Bronchial epithelial cell (primary cell): ENCODE data around the gene OTULIN. TPM values are rescaled to one million over a fixed set of nuclear protein-coding genes. Genes with fewer than 3 reads are reported as not detected.
A peak's percentile ranks its signal among the peaks of the same experiment; 100 is the strongest.

Source experiments
- DNase-seq: peaks from one replicate; pipeline ENCODE4 v3.0.0-alpha.2; 2010; ENCODE audit warnings: low read depth
- FAIRE-seq: peaks from 2 replicates; lab custom pipeline; 2011; peaks lifted over from hg19 to GRCh38; lab: Jason Lieb, UNC
- H3K27me3 ChIP-seq: 2 replicates; pipeline ENCODE4 v1.5.1; 2011; ENCODE audit warnings: low read length; ENCODE audit not compliant: control insufficient read depth, insufficient read depth
- H3K36me3 ChIP-seq: 2 replicates; pipeline ENCODE4 v1.5.1; 2011; ENCODE audit warnings: low read length; ENCODE audit not compliant: control insufficient read depth, insufficient read depth
- H3K4me3 ChIP-seq: 2 replicates; pipeline ENCODE4 v1.5.1; 2011; ENCODE audit warnings: mild to moderate bottlenecking, low read depth, low read length, control low read depth
- CTCF ChIP-seq: IDR thresholded peaks from 2 replicates; pipeline ENCODE4 v1.5.1; 2011; ENCODE audit warnings: mild to moderate bottlenecking, moderate library complexity, low read length, control low read depth, inconsistent platforms; ENCODE audit not compliant: insufficient read depth, severe bottlenecking
- total RNA-seq: library from RNA; depleted of rRNA; stranded (reverse); fragments of >200 nt; gene quantifications from 2 replicates; pipeline ENCODE4 v1.2.1, GENCODE V29; 2014

Gene OTULIN
- total RNA-seq, 1 donor from 2014 or later: 36.6 TPM

GRCh38 chr5:14712131-14712530, 47.6 kb downstream of the OTULIN start:
- no peak overlapping the region for H3K4me3 ChIP-seq
- H3K27me3 ChIP-seq: no peaks in the 10 kb centered on the region
- DNase-seq: no peak
- no peak for TF ChIP-seq CTCF
- no peak for FAIRE-seq
- peaks cover 30% of the 10 kb centered on the region for H3K36me3 ChIP-seq

- FAIRE-seq (no peak), DNase-seq (no peak)
- peaks cover 30% of the 10 kb centered on the region for H3K36me3 ChIP-seq
- no peaks in the 10 kb centered on the region for H3K27me3 ChIP-seq
- TF ChIP-seq CTCF: no peak
- H3K4me3 ChIP-seq: no peak overlapping the region
Observed at GRCh38 chr5:14712666-14713065, 48.1 kb downstream of the OTULIN start.

GRCh38 chr5:14713476-14714390, 49.2 kb downstream of the OTULIN start:
- H3K36me3 ChIP-seq: peaks cover 28% of the 10 kb centered on the region
- DNase-seq (no peak), FAIRE-seq (no peak)
- no peaks in the 10 kb centered on the region for H3K27me3 ChIP-seq
- H3K4me3 ChIP-seq: no peak overlapping the region
- no peak for TF ChIP-seq CTCF

- DNase-seq: peak; percentile 31
- Histone ChIP-seq H3K27me3 (no peaks in the 10 kb centered on the region), H3K36me3 (peaks cover 28% of the 10 kb centered on the region), H3K4me3 (no peak overlapping the region)
- FAIRE-seq: no peak
- TF ChIP-seq CTCF: no peak
Observed at GRCh38 chr5:14714706-14715105, 50.2 kb downstream of the OTULIN start.

GRCh38 chr5:14715481-14715880, 51.0 kb downstream of the OTULIN start:
- FAIRE-seq (no peak), DNase-seq (peak; percentile 29)
- no peak for TF ChIP-seq CTCF
- H3K27me3 ChIP-seq: no peaks in the 10 kb centered on the region
- H3K4me3 ChIP-seq: no peak overlapping the region
- peaks cover 24% of the 10 kb centered on the region for H3K36me3 ChIP-seq
